ENCODE results near the gene DIS3L.

The DIS3L gene

DNA sequence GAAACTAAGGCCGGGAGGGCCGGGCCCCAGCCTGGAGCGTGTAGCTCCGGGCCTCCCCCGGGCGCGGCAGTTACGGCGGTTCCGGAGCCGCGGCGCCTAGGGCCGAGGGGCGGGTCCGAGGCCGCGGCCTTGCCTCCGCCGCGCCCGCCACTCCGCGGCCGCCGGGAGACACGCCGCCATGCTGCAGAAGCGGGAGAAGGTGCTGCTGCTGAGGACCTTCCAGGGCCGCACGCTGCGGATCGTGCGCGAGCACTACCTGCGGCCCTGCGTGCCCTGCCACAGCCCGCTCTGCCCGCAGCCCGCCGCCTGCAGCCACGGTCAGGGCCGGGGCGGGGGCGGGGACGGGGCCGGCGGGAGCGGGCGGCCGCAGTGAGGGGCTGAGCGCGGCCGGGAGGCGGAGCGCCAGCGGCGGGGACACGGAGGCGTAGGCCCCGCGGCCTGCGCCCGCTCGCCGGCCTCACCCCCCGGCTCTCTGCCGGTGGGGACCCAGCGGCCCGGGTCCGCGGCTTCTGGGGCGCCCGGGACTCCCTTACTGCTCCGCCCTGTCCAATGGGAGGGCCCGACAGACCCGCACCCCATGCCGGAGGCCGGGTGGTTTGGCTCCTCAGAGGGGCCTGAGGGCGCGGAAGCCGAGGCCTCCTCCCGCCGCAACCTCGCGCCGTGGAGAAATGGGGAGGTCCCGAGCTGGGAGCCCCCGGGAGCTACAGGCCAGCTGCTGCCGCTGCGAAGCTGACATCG, at the start of gene DIS3L:
TSS of gene DIS3L (plus strand) at position 150 of the 738 bp plus-strand sequence. CDS start at position 179, 29 bp downstream.
- TF ChIP-seq YY1 (IDR thresholded peaks at IDR 0.05; ENCODE audit: low read depth): peak; percentile 80
- no peak; the same call in 1 of the 2 replicates for TF ChIP-seq TAF1 (IDR thresholded peaks at IDR 0.05; ENCODE audit: low read depth)

GRCh38 chr15:66246937-66247336, 46.4 kb upstream of the DIS3L start:
- TF ChIP-seq TAF1 (IDR thresholded peaks at IDR 0.05; ENCODE audit: low read depth): no peak
- TF ChIP-seq, protein P1, sequence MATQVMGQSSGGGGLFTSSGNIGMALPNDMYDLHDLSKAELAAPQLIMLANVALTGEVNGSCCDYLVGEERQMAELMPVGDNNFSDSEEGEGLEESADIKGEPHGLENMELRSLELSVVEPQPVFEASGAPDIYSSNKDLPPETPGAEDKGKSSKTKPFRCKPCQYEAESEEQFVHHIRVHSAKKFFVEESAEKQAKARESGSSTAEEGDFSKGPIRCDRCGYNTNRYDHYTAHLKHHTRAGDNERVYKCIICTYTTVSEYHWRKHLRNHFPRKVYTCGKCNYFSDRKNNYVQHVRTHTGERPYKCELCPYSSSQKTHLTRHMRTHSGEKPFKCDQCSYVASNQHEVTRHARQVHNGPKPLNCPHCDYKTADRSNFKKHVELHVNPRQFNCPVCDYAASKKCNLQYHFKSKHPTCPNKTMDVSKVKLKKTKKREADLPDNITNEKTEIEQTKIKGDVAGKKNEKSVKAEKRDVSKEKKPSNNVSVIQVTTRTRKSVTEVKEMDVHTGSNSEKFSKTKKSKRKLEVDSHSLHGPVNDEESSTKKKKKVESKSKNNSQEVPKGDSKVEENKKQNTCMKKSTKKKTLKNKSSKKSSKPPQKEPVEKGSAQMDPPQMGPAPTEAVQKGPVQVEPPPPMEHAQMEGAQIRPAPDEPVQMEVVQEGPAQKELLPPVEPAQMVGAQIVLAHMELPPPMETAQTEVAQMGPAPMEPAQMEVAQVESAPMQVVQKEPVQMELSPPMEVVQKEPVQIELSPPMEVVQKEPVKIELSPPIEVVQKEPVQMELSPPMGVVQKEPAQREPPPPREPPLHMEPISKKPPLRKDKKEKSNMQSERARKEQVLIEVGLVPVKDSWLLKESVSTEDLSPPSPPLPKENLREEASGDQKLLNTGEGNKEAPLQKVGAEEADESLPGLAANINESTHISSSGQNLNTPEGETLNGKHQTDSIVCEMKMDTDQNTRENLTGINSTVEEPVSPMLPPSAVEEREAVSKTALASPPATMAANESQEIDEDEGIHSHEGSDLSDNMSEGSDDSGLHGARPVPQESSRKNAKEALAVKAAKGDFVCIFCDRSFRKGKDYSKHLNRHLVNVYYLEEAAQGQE (IDR thresholded peaks at IDR 0.05; ENCODE audit: low read depth): no peak
- TF ChIP-seq ZBTB7A (IDR thresholded peaks at IDR 0.05; ENCODE audit: low read depth): no peak
- no peak for TF ChIP-seq CREB1 (IDR thresholded peaks at IDR 0.05; ENCODE audit: low read depth)
- TF ChIP-seq, protein P2, sequence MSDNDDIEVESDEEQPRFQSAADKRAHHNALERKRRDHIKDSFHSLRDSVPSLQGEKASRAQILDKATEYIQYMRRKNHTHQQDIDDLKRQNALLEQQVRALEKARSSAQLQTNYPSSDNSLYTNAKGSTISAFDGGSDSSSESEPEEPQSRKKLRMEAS (IDR thresholded peaks at IDR 0.05): no peak
- no peak for TF ChIP-seq EGR1 (IDR thresholded peaks at IDR 0.05)
- TF ChIP-seq EP300 (IDR thresholded peaks at IDR 0.05; ENCODE audit: borderline replicate concordance): no peak
- no peak for TF ChIP-seq YY1 (IDR thresholded peaks at IDR 0.05; ENCODE audit: low read depth)
- TF ChIP-seq RAD21 (IDR thresholded peaks at IDR 0.05; ENCODE audit: low read depth): no peak
- no peak for TF ChIP-seq TCF12 (IDR thresholded peaks at IDR 0.05; ENCODE audit: low read depth)
- TF ChIP-seq NFIC (IDR thresholded peaks at IDR 0.05): no peak

- TF ChIP-seq RAD21 (IDR thresholded peaks at IDR 0.05; ENCODE audit: low read depth): no peak
- TF ChIP-seq TAF1 (IDR thresholded peaks at IDR 0.05; ENCODE audit: low read depth): no peak
- TF ChIP-seq, protein P3, sequence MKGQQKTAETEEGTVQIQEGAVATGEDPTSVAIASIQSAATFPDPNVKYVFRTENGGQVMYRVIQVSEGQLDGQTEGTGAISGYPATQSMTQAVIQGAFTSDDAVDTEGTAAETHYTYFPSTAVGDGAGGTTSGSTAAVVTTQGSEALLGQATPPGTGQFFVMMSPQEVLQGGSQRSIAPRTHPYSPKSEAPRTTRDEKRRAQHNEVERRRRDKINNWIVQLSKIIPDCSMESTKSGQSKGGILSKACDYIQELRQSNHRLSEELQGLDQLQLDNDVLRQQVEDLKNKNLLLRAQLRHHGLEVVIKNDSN (IDR thresholded peaks at IDR 0.05): no peak
- no peak for TF ChIP-seq YY1 (IDR thresholded peaks at IDR 0.05; ENCODE audit: low read depth)
- TF ChIP-seq ZBTB7A (IDR thresholded peaks at IDR 0.05; ENCODE audit: low read depth): no peak
- TF ChIP-seq CEBPB (IDR thresholded peaks at IDR 0.05): no peak
- no peak for TF ChIP-seq NFIC (IDR thresholded peaks at IDR 0.05)
- TF ChIP-seq, protein P1 (IDR thresholded peaks at IDR 0.05; ENCODE audit: low read depth): no peak
- TF ChIP-seq TEAD4 (IDR thresholded peaks at IDR 0.05): no peak
- no peak for TF ChIP-seq EP300 (IDR thresholded peaks at IDR 0.05; ENCODE audit: borderline replicate concordance)
- TF ChIP-seq TCF12 (IDR thresholded peaks at IDR 0.05; ENCODE audit: low read depth): no peak
- no peak for TF ChIP-seq CREB1 (IDR thresholded peaks at IDR 0.05; ENCODE audit: low read depth)
These were observed 43.7 kb upstream of the DIS3L start for GRCh38 chr15:66249605-66250174.

DNA sequence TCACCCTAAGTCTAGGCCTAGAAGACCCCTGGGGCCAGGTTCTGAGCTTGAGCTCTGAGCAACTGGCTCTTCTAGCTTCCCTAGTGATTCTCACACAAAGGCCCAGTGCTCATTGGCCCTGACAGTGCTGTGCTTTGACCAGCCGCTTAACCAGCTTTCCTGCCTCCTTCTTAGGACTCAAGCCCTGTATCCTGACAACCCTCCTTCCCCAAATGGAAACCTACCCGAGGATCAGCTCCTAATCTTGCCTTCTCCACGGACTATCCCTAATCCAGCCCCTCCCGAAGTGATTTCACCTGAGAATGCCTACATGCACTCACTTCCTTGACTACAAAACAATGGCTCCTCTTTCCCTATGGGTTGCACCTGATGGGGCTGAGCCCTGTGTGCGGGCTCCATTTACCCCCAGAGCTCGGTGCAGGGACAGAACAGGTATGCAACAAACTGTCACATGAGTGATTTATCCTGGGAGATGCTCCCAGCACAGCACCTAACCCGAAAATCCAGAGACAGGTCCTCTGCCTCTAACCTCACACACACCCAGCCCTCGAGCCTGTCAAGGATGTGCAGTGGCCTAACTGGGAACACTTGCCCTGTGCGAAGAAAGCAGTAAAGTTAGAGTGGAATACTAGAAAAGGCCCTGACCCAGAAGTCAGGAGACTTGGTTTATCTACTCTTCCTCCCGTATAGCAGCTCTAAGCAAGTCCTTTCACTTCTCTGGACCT, 42.1 kb upstream of the DIS3L start:
- TF ChIP-seq EGR1 (IDR thresholded peaks at IDR 0.05) (no peak), TEAD4 (IDR thresholded peaks at IDR 0.05) (no peak), ZBTB7A (IDR thresholded peaks at IDR 0.05; ENCODE audit: low read depth) (no peak), RAD21 (IDR thresholded peaks at IDR 0.05; ENCODE audit: low read depth) (no peak), CEBPB (IDR thresholded peaks at IDR 0.05) (no peak), FOXM1 (IDR thresholded peaks at IDR 0.05; ENCODE audit: borderline replicate concordance, low read depth) (no peak), EP300 (IDR thresholded peaks at IDR 0.05; ENCODE audit: borderline replicate concordance) (no peak), NFIC (IDR thresholded peaks at IDR 0.05) (no peak), CREB1 (IDR thresholded peaks at IDR 0.05; ENCODE audit: low read depth) (no peak), YY1 (IDR thresholded peaks at IDR 0.05; ENCODE audit: low read depth) (no peak), TAF1 (IDR thresholded peaks at IDR 0.05; ENCODE audit: low read depth) (no peak), TCF12 (IDR thresholded peaks at IDR 0.05; ENCODE audit: low read depth) (no peak)
- TF ChIP-seq, protein P2 (IDR thresholded peaks at IDR 0.05): no peak
- TF ChIP-seq, protein P3 (IDR thresholded peaks at IDR 0.05): no peak
- TF ChIP-seq, protein P1 (IDR thresholded peaks at IDR 0.05; ENCODE audit: low read depth): no peak
